NCI-H2196 (cell line): ENCODE results near the gene DUOXA2.

Experiments
- DNase-seq: peaks from one replicate; lab custom pipeline; 2025; ENCODE audit not compliant: unreplicated experiment; lab: John Stamatoyannopoulos, UW

The DUOXA2 gene

GRCh38 chr15:45116482-45117307, 2.6 kb downstream of the DUOXA2 start:
- no peak for DNase-seq

GRCh38 chr15:45117308-45118130, 3.4 kb downstream of the DUOXA2 start:
- DNase-seq = no peak

- DNase-seq = peak; percentile 68
These were observed 4.0 kb downstream of the DUOXA2 start for GRCh38 chr15:45118131-45118588.

- DNase-seq = no peak
These were observed 4.9 kb downstream of the DUOXA2 start for GRCh38 chr15:45118996-45119395.

- DNase-seq = no peak
These were observed 6.2 kb downstream of the DUOXA2 start for GRCh38 chr15:45120081-45120972.

GRCh38 chr15:45121020-45121419, 6.9 kb downstream of the DUOXA2 start:
- DNase-seq = no peak

GRCh38 chr15:45121706-45122417, 7.7 kb downstream of the DUOXA2 start:
- no peak for DNase-seq

- no peak for DNase-seq
These were observed 8.6 kb downstream of the DUOXA2 start for GRCh38 chr15:45122719-45123118.

- DNase-seq = no peak
These were observed 9.3 kb downstream of the DUOXA2 start for GRCh38 chr15:45123397-45123796.

- no peak for DNase-seq
These were observed 12.5 kb downstream of the DUOXA2 start for GRCh38 chr15:45126535-45127158.

- DNase-seq = no peak
These were observed 15.0 kb downstream of the DUOXA2 start for GRCh38 chr15:45128971-45129639.

- no peak for DNase-seq
These were observed 15.6 kb downstream of the DUOXA2 start, which contains the start of the genes DUOX1 and DUOXA1 for GRCh38 chr15:45129651-45130129. TSS of gene DUOX1 (plus strand) at chr15:45129994. CDS start at chr15:45131967, 1,973 bp downstream. TSS of gene DUOXA1 (minus strand) at chr15:45129879. CDS start at chr15:45123014, 6,865 bp downstream.

- no peak for DNase-seq
These were observed 16.3 kb downstream of the DUOXA2 start for GRCh38 chr15:45130291-45131000.

- no peak for DNase-seq
These were observed 17.4 kb downstream of the DUOXA2 start for GRCh38 chr15:45131510-45131909.

GRCh38 chr15:45132844-45133560, 18.9 kb downstream of the DUOXA2 start:
- DNase-seq = no peak

- DNase-seq = no peak
These were observed 19.4 kb downstream of the DUOXA2 start for GRCh38 chr15:45133561-45133920.

- no peak for DNase-seq
These were observed 19.9 kb downstream of the DUOXA2 start for GRCh38 chr15:45134046-45134445.
